Measurements from ENCODE around the gene LRRC37A3. TPM values are rescaled to one million over a fixed set of nuclear protein-coding genes. Genes with fewer than 3 reads are reported as not detected.
A peak's percentile ranks its signal among the peaks of the same experiment; 100 is the strongest.
"Not testable (repeated sequence)": the region's sequence is repeated elsewhere in the genome, so short reads cannot be mapped to it uniquely, and the experiment has no call there.

The LRRC37A3 gene
- total RNA-seq, 3 donors from 2014 or later = 8.2 to 17.3 (median 14.7) TPM

- H3K27me3 ChIP-seq; H3K36me3 ChIP-seq; DNase-seq (ENCODE audit: low spot score in 2 of 2); H3K27ac ChIP-seq; intact Hi-C loops (cut with DNase I; ENCODE audit: low total_unique reads); H3K9me3 ChIP-seq; H3K4me3 ChIP-seq; H3K4me1 ChIP-seq: not testable (repeated sequence)
Measured at GRCh38 chr17:64909511-64910190, 9.6 kb downstream of the LRRC37A3 start.

- H3K9me3 ChIP-seq; DNase-seq (ENCODE audit: low spot score in 2 of 2); H3K27me3 ChIP-seq; H3K27ac ChIP-seq; H3K4me3 ChIP-seq; intact Hi-C loops (cut with DNase I; ENCODE audit: low total_unique reads); H3K36me3 ChIP-seq; H3K4me1 ChIP-seq: not testable (repeated sequence)
Measured at GRCh38 chr17:64904069-64904468, 15.2 kb downstream of the LRRC37A3 start.

GRCh38 chr17:64897136-64897535 lies 22.1 kb downstream of the LRRC37A3 start:
- H3K4me1 ChIP-seq; H3K4me3 ChIP-seq; DNase-seq (ENCODE audit: low spot score in 2 of 2); H3K9me3 ChIP-seq; H3K36me3 ChIP-seq; intact Hi-C loops (cut with DNase I; ENCODE audit: low total_unique reads); H3K27me3 ChIP-seq; H3K27ac ChIP-seq: not testable (repeated sequence)

- H3K36me3 ChIP-seq; H3K4me3 ChIP-seq; H3K27ac ChIP-seq; H3K4me1 ChIP-seq; DNase-seq (ENCODE audit: low spot score in 2 of 2); intact Hi-C loops (cut with DNase I; ENCODE audit: low total_unique reads); H3K27me3 ChIP-seq; H3K9me3 ChIP-seq: not testable (repeated sequence)
Measured at GRCh38 chr17:64874210-64874609, 45.1 kb downstream of the LRRC37A3 start.

GRCh38 chr17:64847504-64848466 lies 71.5 kb downstream of the LRRC37A3 start:
- intact Hi-C loops (cut with DNase I; ENCODE audit: low total_unique reads); H3K27ac ChIP-seq; H3K36me3 ChIP-seq; H3K27me3 ChIP-seq; H3K4me1 ChIP-seq; H3K9me3 ChIP-seq; H3K4me3 ChIP-seq: not testable (repeated sequence)
- peak in 2 of 3 donors; percentile 35 to 39 for TF ChIP-seq CTCF (IDR thresholded peaks at IDR 0.05)
- peak in 1 of 2 donors; percentile 69 for DNase-seq (ENCODE audit: low spot score in 2 of 2)

- DNase-seq (ENCODE audit: low spot score in 2 of 2); H3K4me3 ChIP-seq; intact Hi-C loops (cut with DNase I; ENCODE audit: low total_unique reads); H3K9me3 ChIP-seq; H3K27ac ChIP-seq; H3K36me3 ChIP-seq; H3K27me3 ChIP-seq; H3K4me1 ChIP-seq: not testable (repeated sequence)
Measured at GRCh38 chr17:64846892-64847291, 72.4 kb downstream of the LRRC37A3 start.

GRCh38 chr17:64843918-64844317 lies 75.4 kb downstream of the LRRC37A3 start:
- DNase-seq (ENCODE audit: low spot score in 2 of 2); H3K9me3 ChIP-seq; intact Hi-C loops (cut with DNase I; ENCODE audit: low total_unique reads); H3K27ac ChIP-seq; H3K4me1 ChIP-seq; H3K4me3 ChIP-seq; H3K27me3 ChIP-seq; H3K36me3 ChIP-seq: not testable (repeated sequence)

GRCh38 chr17:64842900-64843299 lies 76.4 kb downstream of the LRRC37A3 start:
- H3K36me3 ChIP-seq; H3K27me3 ChIP-seq; H3K9me3 ChIP-seq; intact Hi-C loops (cut with DNase I; ENCODE audit: low total_unique reads); H3K27ac ChIP-seq; DNase-seq (ENCODE audit: low spot score in 2 of 2); H3K4me1 ChIP-seq; H3K4me3 ChIP-seq: not testable (repeated sequence)

GRCh38 chr17:64840960-64841359 lies 78.3 kb downstream of the LRRC37A3 start:
- H3K4me3 ChIP-seq; H3K36me3 ChIP-seq; H3K27ac ChIP-seq; intact Hi-C loops (cut with DNase I; ENCODE audit: low total_unique reads); H3K27me3 ChIP-seq; DNase-seq (ENCODE audit: low spot score in 2 of 2); H3K9me3 ChIP-seq; H3K4me1 ChIP-seq: not testable (repeated sequence)

- H3K27ac ChIP-seq; H3K36me3 ChIP-seq; intact Hi-C loops (cut with DNase I; ENCODE audit: low total_unique reads); H3K27me3 ChIP-seq; H3K9me3 ChIP-seq; H3K4me1 ChIP-seq; DNase-seq (ENCODE audit: low spot score in 2 of 2); H3K4me3 ChIP-seq: not testable (repeated sequence)
Measured at GRCh38 chr17:64838513-64838912, 80.8 kb downstream of the LRRC37A3 start.
